Nephron progenitor cell (in vitro differentiated cells): ENCODE measurements around the gene BAZ2B.
A peak's percentile ranks its signal among the peaks of the same experiment; 100 is the strongest.

ENCODE experiments used
- DNase-seq: peaks from one replicate; pipeline ENCODE4 v3.0.0; 2021
- H3K27ac Mint-ChIP-seq: 2 replicates; pipeline ENCODE4 v1.8.0; 2021; ENCODE audit warnings: mild to moderate bottlenecking, moderate library complexity, mixed read lengths
- H3K27me3 Mint-ChIP-seq: 2 replicates; pipeline ENCODE4 v1.8.0; 2021; ENCODE audit warnings: mild to moderate bottlenecking, low read depth, mixed read lengths; ENCODE audit not compliant: poor library complexity
- H3K36me3 Mint-ChIP-seq: 2 replicates; pipeline ENCODE4 v1.8.0; 2021; ENCODE audit warnings: low read depth, mixed read lengths
- H3K4me1 Mint-ChIP-seq: 2 replicates; pipeline ENCODE4 v1.8.0; 2021; ENCODE audit warnings: mixed read lengths
- H3K4me3 Mint-ChIP-seq: 2 replicates; pipeline ENCODE4 v1.8.0; 2021; ENCODE audit warnings: mild to moderate bottlenecking, moderate library complexity, mixed read lengths
- H3K9me3 Mint-ChIP-seq: 2 replicates; pipeline ENCODE4 v1.8.0; 2021; ENCODE audit warnings: mild to moderate bottlenecking, moderate library complexity, mixed read lengths
- CTCF ChIP-seq: fragments of 200-600 bp; sonication (generic); IDR thresholded peaks from 2 replicates; pipeline ENCODE4 v1.5.0; 2021; ENCODE audit warnings: antibody characterized with exemption

BAZ2B gene

GRCh38 chr2:159475793-159476192 is 140.6 kb downstream of the BAZ2B start:
- Mint-ChIP-seq H3K4me3 (no peak overlapping the region), H3K27me3 (no peaks in the 10 kb centered on the region), H3K36me3 (peaks cover 68% of the 10 kb centered on the region), H3K9me3 (peaks cover 29% of the 10 kb centered on the region), H3K4me1 (no peaks in the 10 kb centered on the region), H3K27ac (no peak overlapping the region)
- no peak for DNase-seq
- no peak for TF ChIP-seq CTCF

- no peaks in the 10 kb centered on the region for H3K27me3 Mint-ChIP-seq
- no peak overlapping the region for H3K4me3 Mint-ChIP-seq
- peak overlapping the region; percentile 70 for H3K27ac Mint-ChIP-seq
- H3K4me1 Mint-ChIP-seq, result peaks cover 17% of the 10 kb centered on the region
- DNase-seq, result no peak
- TF ChIP-seq CTCF, result no peak
- H3K9me3 Mint-ChIP-seq, result peaks cover 53% of the 10 kb centered on the region
- peaks cover 92% of the 10 kb centered on the region for H3K36me3 Mint-ChIP-seq
Measured at GRCh38 chr2:159471340-159471739, 145.0 kb downstream of the BAZ2B start.

- peak overlapping the region; percentile 48 for H3K27ac Mint-ChIP-seq
- TF ChIP-seq CTCF, result no peak
- no peak overlapping the region for H3K4me3 Mint-ChIP-seq
- H3K9me3 Mint-ChIP-seq, result peaks cover 27% of the 10 kb centered on the region
- H3K27me3 Mint-ChIP-seq, result no peaks in the 10 kb centered on the region
- no peak for DNase-seq
- peaks cover 79% of the 10 kb centered on the region for H3K36me3 Mint-ChIP-seq
- peaks cover 17% of the 10 kb centered on the region for H3K4me1 Mint-ChIP-seq
Measured at GRCh38 chr2:159468257-159468656, 148.1 kb downstream of the BAZ2B start.

GRCh38 chr2:159462961-159463360 is 153.4 kb downstream of the BAZ2B start:
- Mint-ChIP-seq H3K36me3 (peaks cover 39% of the 10 kb centered on the region), H3K4me3 (no peak overlapping the region), H3K4me1 (peaks cover 13% of the 10 kb centered on the region), H3K27me3 (no peaks in the 10 kb centered on the region), H3K9me3 (peaks cover 6% of the 10 kb centered on the region), H3K27ac (no peak overlapping the region)
- DNase-seq, result no peak
- TF ChIP-seq CTCF, result no peak

- H3K4me3 Mint-ChIP-seq, result no peak overlapping the region
- no peak for DNase-seq
- peaks cover 7% of the 10 kb centered on the region for H3K4me1 Mint-ChIP-seq
- no peaks in the 10 kb centered on the region for H3K27me3 Mint-ChIP-seq
- no peaks in the 10 kb centered on the region for H3K9me3 Mint-ChIP-seq
- peaks cover 32% of the 10 kb centered on the region for H3K36me3 Mint-ChIP-seq
- no peak overlapping the region for H3K27ac Mint-ChIP-seq
- TF ChIP-seq CTCF, result no peak
Measured at GRCh38 chr2:159462201-159462785, 154.1 kb downstream of the BAZ2B start.

GRCh38 chr2:159461076-159461475 is 155.3 kb downstream of the BAZ2B start:
- TF ChIP-seq CTCF, result no peak
- no peaks in the 10 kb centered on the region for H3K4me1 Mint-ChIP-seq
- H3K27ac Mint-ChIP-seq, result no peak overlapping the region
- H3K9me3 Mint-ChIP-seq, result no peaks in the 10 kb centered on the region
- H3K27me3 Mint-ChIP-seq, result no peaks in the 10 kb centered on the region
- DNase-seq, result no peak
- H3K4me3 Mint-ChIP-seq, result no peak overlapping the region
- H3K36me3 Mint-ChIP-seq, result peaks cover 21% of the 10 kb centered on the region
